HG02885 (cell line): ENCODE data around the gene GNL2.
"Not testable (repeated sequence)": the region's sequence is repeated elsewhere in the genome, so short reads cannot be mapped to it uniquely, and the experiment has no call there.

Experiments used
- ATAC-seq: cut with Tn5 transposase; IDR thresholded peaks from one replicate; pipeline ENCODE4 v1.9.1; 2021; ENCODE audit warnings: mild to moderate bottlenecking; ENCODE audit not compliant: unreplicated experiment, poor library complexity

GNL2 gene

DNA sequence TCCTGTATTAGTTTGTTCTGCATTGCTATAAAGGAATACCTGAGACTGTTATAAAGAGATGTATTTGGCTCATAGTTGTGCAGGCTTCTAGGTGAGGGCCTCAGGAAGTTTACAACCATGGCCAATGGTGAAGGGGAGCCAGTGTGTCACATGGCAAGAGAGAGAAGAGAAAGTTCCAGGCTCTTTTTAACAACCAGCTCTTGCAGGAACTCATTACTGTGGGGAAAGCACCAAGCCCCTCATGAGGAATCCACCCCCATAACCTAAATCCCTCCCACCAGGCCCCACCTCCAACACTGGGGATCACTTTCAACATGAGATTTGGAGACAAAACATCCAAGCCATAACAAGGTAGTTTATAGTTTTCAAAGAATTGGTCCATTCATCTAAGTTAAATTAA lies 76.1 kb downstream of the GNL2 start:
- no peak for ATAC-seq

DNA sequence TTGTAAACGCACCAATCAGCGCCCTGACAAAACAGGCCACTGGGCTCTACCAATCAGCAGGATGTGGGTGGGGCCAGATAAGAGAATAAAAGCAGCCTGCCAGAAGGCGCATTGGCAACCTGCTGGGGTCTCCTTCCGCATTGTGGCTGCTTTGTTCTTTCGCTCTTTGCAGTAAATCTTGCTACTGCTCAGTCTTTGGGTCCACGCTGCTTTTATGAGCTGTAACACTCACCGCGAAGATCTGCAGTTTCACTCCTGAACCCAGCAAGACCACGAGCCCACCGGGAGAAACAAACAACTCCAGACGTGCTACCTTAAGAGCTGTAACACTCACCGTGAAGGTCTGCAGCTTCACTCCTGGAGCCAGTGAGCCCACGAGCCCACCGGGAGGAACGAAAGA lies 76.8 kb downstream of the GNL2 start:
- not testable (repeated sequence) for ATAC-seq

DNA sequence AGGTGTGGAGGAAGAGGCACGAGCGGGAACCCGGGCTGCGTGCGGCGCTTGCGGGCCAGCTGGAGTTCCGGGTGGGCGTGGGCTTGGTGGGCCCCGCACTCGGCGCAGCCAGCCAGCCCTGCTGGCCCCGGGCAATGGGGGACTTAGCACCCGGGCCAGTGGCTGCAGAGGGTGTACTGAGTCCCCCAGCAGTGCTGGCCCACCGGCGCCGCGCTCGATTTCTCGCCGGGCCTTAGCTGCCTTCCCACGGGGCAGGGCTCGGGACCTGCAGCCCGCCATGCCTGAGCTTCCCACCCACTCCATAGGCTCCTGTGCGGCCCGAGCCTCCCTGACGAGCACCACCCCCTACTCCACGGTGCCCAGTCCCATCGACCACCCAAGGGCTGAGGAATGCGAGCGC lies 77.5 kb downstream of the GNL2 start:
- ATAC-seq = not testable (repeated sequence)

DNA sequence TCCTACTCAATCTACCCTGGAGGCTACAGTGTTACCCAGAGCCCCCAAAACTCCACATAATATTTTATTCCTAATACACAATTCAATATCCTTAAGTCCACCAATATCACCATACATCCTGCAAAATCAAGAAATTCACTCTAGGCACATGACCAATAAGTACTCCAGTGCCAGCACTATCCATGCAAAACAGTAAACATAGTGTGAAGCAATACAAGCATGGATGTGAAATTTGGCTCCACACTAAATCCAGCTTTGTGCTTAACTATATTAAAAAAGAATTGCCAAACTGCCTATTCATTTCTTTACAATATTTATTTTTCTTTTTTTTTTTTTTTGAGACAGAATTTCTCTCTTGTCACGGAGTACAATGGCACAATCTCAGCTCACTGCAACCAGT lies 78.2 kb downstream of the GNL2 start:
- no peak for ATAC-seq
